HG03108 (cell line): ENCODE data around the gene PSMD4.

Source experiments
- ATAC-seq: cut with Tn5 transposase; IDR thresholded peaks from one replicate; pipeline ENCODE4 v1.9.1; 2021; ENCODE audit warnings: moderate library complexity; ENCODE audit not compliant: unreplicated experiment

PSMD4 gene

DNA sequence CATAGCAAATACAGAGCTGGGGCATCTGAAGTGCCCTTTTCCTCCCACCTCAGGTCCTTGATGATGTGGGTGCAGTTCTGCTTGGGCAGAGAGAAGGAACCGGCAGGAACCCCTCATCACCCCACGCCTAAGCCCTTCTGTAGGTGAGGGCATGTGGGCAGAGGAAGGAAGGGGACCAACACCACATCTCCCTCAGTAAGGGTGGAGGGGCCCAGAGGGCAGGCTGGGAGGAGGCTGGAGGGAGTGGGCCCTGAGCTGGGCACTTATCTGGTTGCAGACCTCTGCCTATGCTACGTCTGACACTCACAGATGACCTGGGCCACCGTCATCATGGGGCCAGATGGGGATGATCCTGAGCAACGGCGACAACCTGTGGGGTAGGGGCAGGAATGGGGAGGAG lies 38.6 kb downstream of the PSMD4 start:
- no peak for ATAC-seq

DNA sequence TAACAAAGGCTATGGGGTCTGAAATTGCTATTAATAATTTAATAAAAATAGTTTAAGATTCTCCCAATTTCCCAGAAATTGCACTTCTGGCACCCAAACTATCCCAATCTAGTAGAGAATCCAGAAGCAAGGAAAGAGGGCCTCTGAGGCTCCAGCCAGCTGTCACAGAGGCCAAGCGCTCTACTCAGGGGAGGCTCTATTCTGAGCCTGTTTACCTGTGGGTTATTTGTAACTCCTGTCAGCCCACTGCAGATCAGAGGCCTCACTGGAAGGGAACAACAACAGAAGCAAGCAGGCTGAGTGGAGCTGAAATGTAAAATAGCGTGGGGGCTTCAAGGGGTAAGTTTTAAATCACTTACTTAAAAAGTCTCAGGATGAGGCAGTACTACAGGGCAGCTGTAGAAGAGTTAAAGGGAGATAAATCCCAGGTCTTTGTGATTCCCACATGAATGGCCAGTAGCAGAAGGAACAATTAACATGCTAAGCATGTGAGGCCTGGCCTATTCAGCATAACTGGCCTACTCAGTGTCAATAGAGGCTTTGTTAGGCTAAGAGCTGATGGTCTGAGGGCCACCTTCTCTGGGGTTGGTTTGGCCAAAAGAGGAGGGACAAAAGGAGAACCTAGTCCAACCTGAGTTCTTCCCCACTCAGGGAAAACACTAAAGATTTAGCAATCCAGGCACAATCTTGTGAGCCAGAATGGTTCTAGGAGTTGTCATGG lies 40.4 kb downstream of the PSMD4 start:
- ATAC-seq, result no peak

GRCh38 chr1:151309811-151310323 lies 55.3 kb downstream of the PSMD4 start:
- no peak for ATAC-seq

- ATAC-seq, result no peak
Measured at GRCh38 chr1:151311011-151311410, 56.5 kb downstream of the PSMD4 start.

GRCh38 chr1:151311589-151312331 lies 57.2 kb downstream of the PSMD4 start:
- ATAC-seq, result no peak

DNA sequence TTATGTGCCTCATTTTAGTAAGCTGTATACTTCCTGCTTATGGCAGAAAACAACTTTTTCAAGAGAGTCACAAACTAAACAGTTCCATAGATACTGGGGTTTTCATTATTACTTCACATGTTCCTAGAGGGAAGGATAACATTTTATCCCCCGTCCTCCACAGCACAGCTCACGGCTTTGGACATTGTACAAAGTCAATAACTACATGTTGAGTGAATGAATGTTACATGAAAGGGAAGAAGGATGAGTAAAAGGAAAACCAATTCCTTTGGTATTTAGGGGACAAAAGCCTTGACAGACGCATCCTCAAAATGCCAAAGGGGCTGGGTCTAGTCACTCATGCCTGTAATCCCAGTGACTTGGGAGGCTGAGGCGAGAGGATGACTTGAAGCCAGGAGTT lies 57.9 kb downstream of the PSMD4 start:
- ATAC-seq, result no peak

- no peak for ATAC-seq
Measured at GRCh38 chr1:151312826-151313225, 58.3 kb downstream of the PSMD4 start.

DNA sequence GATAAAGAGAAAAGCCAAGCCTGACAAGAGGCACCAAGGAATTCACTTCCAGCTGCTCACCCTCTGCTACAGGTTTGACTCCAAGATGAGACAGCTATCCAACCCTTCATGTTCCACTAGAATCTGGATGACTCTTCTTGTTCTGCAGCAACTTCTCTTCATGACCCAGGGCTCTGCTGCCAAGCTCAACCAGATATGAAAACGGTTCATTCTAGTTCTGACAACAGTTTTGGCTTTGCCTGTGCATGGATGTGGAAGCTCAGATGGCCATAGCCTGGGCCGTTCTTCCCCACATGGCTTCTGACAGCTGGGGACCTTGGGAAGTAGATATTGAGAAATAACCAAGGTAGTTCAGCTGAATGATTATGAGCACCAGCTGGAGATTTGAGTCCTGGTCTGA lies 59.0 kb downstream of the PSMD4 start:
- no peak for ATAC-seq

- no peak for ATAC-seq
Measured at GRCh38 chr1:151314137-151314875, 59.8 kb downstream of the PSMD4 start.

- ATAC-seq, result no peak
Measured at GRCh38 chr1:151315565-151316235, 61.2 kb downstream of the PSMD4 start.
